Adrenal gland (tissue), 5 donors: ENCODE measurements around the gene PARD3B.

Source experiments
- POLR2A ChIP-seq, 2 donors: fragments of 450-650 bp; IDR thresholded peaks; one replicate each; pipeline ENCODE4 v1.6.1; 2017; ENCODE audit warnings: antibody characterized with exemption in 2 of 2, mild to moderate bottlenecking in 2 of 2, moderate library complexity in 1 of 2
- TF ChIP-seq, protein P1 (sequence below), 6 experiments: fragments of 450-650 bp in 4 of 6; fragments of 200-600 bp in 2 of 6; sonication (generic) in 1 of 6; IDR thresholded peaks; 1 replicate in 5 of 6; 2 replicates in 1 of 6; pipeline versions ENCODE4 v1.5.1 to v1.8.0; 2016 to 2021; ENCODE audit warnings: antibody characterized with exemption in 6 of 6, mild to moderate bottlenecking in 2 of 6, moderate library complexity in 1 of 6
- donor health status: DM: no; HTN: no; CAD: no.

DNA sequence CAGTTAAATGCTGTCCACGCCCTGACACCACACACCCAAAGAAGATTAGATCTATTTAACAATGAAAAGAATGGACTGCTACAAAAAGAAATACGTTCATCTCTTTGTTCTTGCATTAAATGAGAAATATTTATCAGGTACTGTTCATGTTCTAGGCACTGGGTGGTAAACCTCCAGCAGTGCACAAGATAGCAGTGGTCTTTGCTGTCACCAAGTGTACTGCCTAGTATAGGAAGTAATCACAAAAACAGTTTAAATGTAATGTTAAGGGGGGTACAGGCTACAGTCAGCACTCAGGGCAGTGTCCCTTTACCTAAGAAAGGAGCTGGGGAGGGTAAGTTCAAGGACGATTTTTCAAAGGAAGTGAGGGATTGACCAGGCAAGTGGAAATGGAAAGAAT lies 443.6 kb downstream of the PARD3B start:
- TF ChIP-seq, protein P1, sequence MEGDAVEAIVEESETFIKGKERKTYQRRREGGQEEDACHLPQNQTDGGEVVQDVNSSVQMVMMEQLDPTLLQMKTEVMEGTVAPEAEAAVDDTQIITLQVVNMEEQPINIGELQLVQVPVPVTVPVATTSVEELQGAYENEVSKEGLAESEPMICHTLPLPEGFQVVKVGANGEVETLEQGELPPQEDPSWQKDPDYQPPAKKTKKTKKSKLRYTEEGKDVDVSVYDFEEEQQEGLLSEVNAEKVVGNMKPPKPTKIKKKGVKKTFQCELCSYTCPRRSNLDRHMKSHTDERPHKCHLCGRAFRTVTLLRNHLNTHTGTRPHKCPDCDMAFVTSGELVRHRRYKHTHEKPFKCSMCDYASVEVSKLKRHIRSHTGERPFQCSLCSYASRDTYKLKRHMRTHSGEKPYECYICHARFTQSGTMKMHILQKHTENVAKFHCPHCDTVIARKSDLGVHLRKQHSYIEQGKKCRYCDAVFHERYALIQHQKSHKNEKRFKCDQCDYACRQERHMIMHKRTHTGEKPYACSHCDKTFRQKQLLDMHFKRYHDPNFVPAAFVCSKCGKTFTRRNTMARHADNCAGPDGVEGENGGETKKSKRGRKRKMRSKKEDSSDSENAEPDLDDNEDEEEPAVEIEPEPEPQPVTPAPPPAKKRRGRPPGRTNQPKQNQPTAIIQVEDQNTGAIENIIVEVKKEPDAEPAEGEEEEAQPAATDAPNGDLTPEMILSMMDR (IDR thresholded peaks at IDR 0.05): no peak
- no peak for TF ChIP-seq POLR2A (IDR thresholded peaks at IDR 0.05)
